GM23248 (cell line): ENCODE data around the gene GJA9. TPM values are rescaled to one million over a fixed set of nuclear protein-coding genes. Genes with fewer than 3 reads are reported as not detected.

Source experiments
- DNase-seq: peaks from one replicate; pipeline ENCODE4 v3.0.0-alpha.2; 2015
- H2AFZ ChIP-seq: fragments of 200-600 bp; sonication (generic); 2 replicates; pipeline ENCODE4 v1.6.1; 2016; ENCODE audit warnings: antibody characterized with exemption
- H3F3A ChIP-seq: fragments of 200-600 bp; sonication (generic); 2 replicates; pipeline ENCODE4 v1.6.1; 2016; ENCODE audit warnings: mild to moderate bottlenecking, antibody characterized with exemption, mixed run types; ENCODE audit not compliant: insufficient read depth
- H3K27ac ChIP-seq: fragments of 200-600 bp; sonication (generic); 2 replicates; pipeline ENCODE4 v1.5.1; 2016; ENCODE audit warnings: mild to moderate bottlenecking
- H3K27me3 ChIP-seq: fragments of 200-600 bp; sonication (generic); replicated peaks from 2 replicates; pipeline ENCODE4 v1.6.1; 2016; ENCODE audit warnings: mild to moderate bottlenecking; ENCODE audit not compliant: insufficient read depth
- H3K36me3 ChIP-seq: fragments of 200-600 bp; sonication (generic); 2 replicates; pipeline ENCODE4 v1.6.1; 2016; ENCODE audit warnings: low read depth, mild to moderate bottlenecking
- H3K4me1 ChIP-seq: fragments of 200-600 bp; sonication (generic); 2 replicates; pipeline ENCODE4 v1.6.1; 2016; ENCODE audit warnings: mild to moderate bottlenecking; ENCODE audit not compliant: insufficient read depth
- H3K4me2 ChIP-seq: fragments of 200-600 bp; sonication (generic); one replicate; pipeline ENCODE4 v1.6.1; 2016; ENCODE audit warnings: mild to moderate bottlenecking; ENCODE audit not compliant: unreplicated experiment
- H3K4me3 ChIP-seq: fragments of 200-600 bp; sonication (generic); 2 replicates; pipeline ENCODE4 v1.5.1; 2016; ENCODE audit warnings: mild to moderate bottlenecking
- H3K79me2 ChIP-seq: fragments of 200-600 bp; sonication (generic); 2 replicates; pipeline ENCODE4 v1.6.1; 2016; ENCODE audit warnings: mild to moderate bottlenecking; ENCODE audit not compliant: insufficient read depth
- H3K9ac ChIP-seq: fragments of 200-600 bp; sonication (generic); 2 replicates; pipeline ENCODE4 v1.6.1; 2016; ENCODE audit warnings: mild to moderate bottlenecking
- H3K9me2 ChIP-seq: fragments of 200-600 bp; sonication (generic); 2 replicates; pipeline ENCODE4 v1.6.1; 2016; ENCODE audit warnings: mixed run types, mild to moderate bottlenecking, moderate library complexity; ENCODE audit not compliant: insufficient read depth
- H3K9me3 ChIP-seq: fragments of 200-600 bp; sonication (generic); one replicate; pipeline ENCODE4 v1.6.1; 2017; ENCODE audit warnings: low read depth
- H4K20me1 ChIP-seq: fragments of 200-600 bp; sonication (generic); 2 replicates; pipeline ENCODE4 v1.6.0; 2016; ENCODE audit not compliant: insufficient read depth
- EZH2 ChIP-seq: fragments of 200-600 bp; sonication (generic); IDR thresholded peaks from 2 replicates; pipeline ENCODE4 v1.6.1; 2018; ENCODE audit warnings: antibody characterized with exemption, mild to moderate bottlenecking; ENCODE audit not compliant: insufficient read depth, poor library complexity, severe bottlenecking
- EZH2phosphoT487 ChIP-seq: fragments of 200-600 bp; sonication (generic); IDR thresholded peaks from 2 replicates; pipeline ENCODE4 v1.6.1; 2018; ENCODE audit warnings: antibody characterized with exemption, moderate library complexity, mild to moderate bottlenecking, low read depth; ENCODE audit not compliant: insufficient read depth
- WGBS, 2 experiments: methylation state at CpG; one replicate each; pipeline ENCODE4 v1.1.6; 2015 to 2017; ENCODE audit warnings: low lambda C conversion rate in 2 of 2, low coverage in 1 of 2; ENCODE audit errors: missing lambda C conversion rate in 2 of 2; 5-methylcytosine and 5-hydroxymethylcytosine counted together
- in situ Hi-C: fragments of 300-500 bp; cut with MboI; formaldehyde crosslinking; loops from 2 replicates; pipeline ENCODE4 v1.15.0; 2020
- polyA plus RNA-seq: library from polyadenylated mRNA; unstranded; fragments of >200 nt; fragmentation: Nextera tagmentation; extraction: Ambion mirVana; gene quantifications from 2 replicates; pipeline ENCODE4 v1.2.1, GENCODE V29; 2016
- total RNA-seq: library from RNA; depleted of rRNA; stranded (reverse); fragments of >200 nt; shearing (Covaris generic); gene quantifications from 2 replicates; pipeline ENCODE4 v1.2.3, GENCODE V29; 2014

GJA9 gene
- total and polyA plus RNA-seq, 2 experiments from 2014 or later, result 0.11 TPM; not detected in 1

DNA sequence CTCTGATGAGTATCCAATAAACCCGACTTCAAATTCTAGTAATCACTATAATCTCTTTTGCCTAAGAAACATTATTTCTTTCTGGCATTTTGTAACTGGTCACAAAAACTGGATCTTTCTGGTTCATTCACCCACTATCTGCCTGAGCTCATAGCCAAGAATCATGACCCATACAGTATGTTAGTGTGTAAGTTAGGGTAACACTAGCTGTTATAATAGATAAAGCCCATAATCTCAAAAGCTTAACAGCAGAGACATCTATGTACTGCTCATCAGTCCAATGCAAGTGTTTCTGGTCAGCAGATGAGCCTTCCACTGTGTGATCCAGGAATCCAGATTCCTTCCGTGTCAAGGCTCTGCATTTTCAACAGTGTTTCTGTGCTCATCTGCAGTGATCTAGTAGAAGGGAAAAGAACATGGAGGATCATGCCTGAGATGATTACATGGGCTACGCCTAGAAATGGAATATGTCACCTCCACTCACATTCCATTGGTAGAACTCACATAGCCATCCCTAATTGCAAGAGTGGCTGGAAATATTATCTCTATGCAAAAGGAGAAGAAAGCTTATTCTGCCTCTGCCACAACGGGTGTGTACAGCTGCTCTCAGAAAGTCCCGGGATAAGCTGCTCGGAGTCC lies 49.5 kb downstream of the GJA9 start:
- Histone ChIP-seq H2AFZ (no peak overlapping the region), H3F3A (peaks cover 8% of the 10 kb centered on the region; the same call in 1 of the 2 replicates), H3K9ac (no peak overlapping the region), H3K9me3 (no peaks in the 10 kb centered on the region), H3K4me2 (no peak overlapping the region), H3K9me2 (no peaks in the 10 kb centered on the region), H3K4me3 (no peak overlapping the region), H3K4me1 (no peaks in the 10 kb centered on the region), H3K79me2 (no peaks in the 10 kb centered on the region), H4K20me1 (no peaks in the 10 kb centered on the region), H3K27ac (no peak overlapping the region), H3K36me3 (no peaks in the 10 kb centered on the region), H3K27me3 (peaks cover 39% of the 10 kb centered on the region)
- TF ChIP-seq EZH2, result no peak
- TF ChIP-seq EZH2phosphoT487, result no peak
- in situ Hi-C loops, result no loop called here
- DNase-seq, result peak; percentile 30
- 58 to 69% methylated on average over 6 of the region's 6 CpGs for WGBS, 2 experiments

- H3K9me2 ChIP-seq, result no peaks in the 10 kb centered on the region
- H2AFZ ChIP-seq, result no peak overlapping the region
- H3F3A ChIP-seq, result no peaks in the 10 kb centered on the region
- no peak overlapping the region for H3K27ac ChIP-seq
- no peak overlapping the region for H3K9ac ChIP-seq
- H4K20me1 ChIP-seq, result no peaks in the 10 kb centered on the region
- in situ Hi-C loops, result loop anchor here (10.0 kb wide), 1 partner anchor 805 kb away; no protein-coding TSS in a partner anchor
- no peaks in the 10 kb centered on the region for H3K9me3 ChIP-seq
- no peak for TF ChIP-seq EZH2phosphoT487
- no peak for TF ChIP-seq EZH2
- H3K79me2 ChIP-seq, result no peaks in the 10 kb centered on the region
- H3K36me3 ChIP-seq, result no peaks in the 10 kb centered on the region
- peaks cover 48% of the 10 kb centered on the region for H3K27me3 ChIP-seq
- no peak overlapping the region for H3K4me3 ChIP-seq
- WGBS, 2 experiments, result 33 to 54% methylated on average over 1 of the region's 1 CpG
- no peak overlapping the region for H3K4me2 ChIP-seq
- no peak for DNase-seq
- H3K4me1 ChIP-seq, result no peaks in the 10 kb centered on the region
Observed at GRCh38 chr1:38829368-38829767, 52.0 kb downstream of the GJA9 start.

DNA sequence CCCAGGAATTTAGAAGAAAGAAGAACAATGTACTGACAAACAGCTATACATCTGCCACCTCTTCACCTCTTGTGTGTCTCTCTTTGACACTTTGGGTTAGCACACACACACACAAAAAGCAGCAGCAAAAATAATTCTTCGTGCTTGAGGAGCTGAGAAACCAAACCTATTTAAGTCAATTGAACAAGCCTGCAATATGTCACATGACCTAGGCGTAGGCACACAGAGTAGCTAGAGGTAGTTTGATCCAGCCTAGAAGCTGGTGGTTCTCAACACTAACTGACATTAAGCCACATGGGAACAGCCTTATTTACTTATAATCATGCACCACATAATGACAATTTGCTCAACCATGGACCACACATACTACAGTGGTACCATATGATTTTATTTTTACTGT lies 54.1 kb downstream of the GJA9 start:
- peaks cover 53% of the 10 kb centered on the region for H3K27me3 ChIP-seq
- 48 to 53% methylated on average over 2 of the region's 2 CpGs for WGBS, 2 experiments
- no peak for DNase-seq
- no peak overlapping the region for H2AFZ ChIP-seq
- no peaks in the 10 kb centered on the region for H3K9me2 ChIP-seq
- no peaks in the 10 kb centered on the region for H4K20me1 ChIP-seq
- no peaks in the 10 kb centered on the region for H3K79me2 ChIP-seq
- H3K9me3 ChIP-seq, result no peaks in the 10 kb centered on the region
- H3K9ac ChIP-seq, result no peak overlapping the region
- H3K4me1 ChIP-seq, result no peaks in the 10 kb centered on the region
- in situ Hi-C loops, result loop anchor here (10.0 kb wide), 1 partner anchor 803 kb away; no protein-coding TSS in a partner anchor
- H3K27ac ChIP-seq, result no peak overlapping the region
- no peaks in the 10 kb centered on the region for H3K36me3 ChIP-seq
- H3K4me2 ChIP-seq, result no peak overlapping the region
- no peaks in the 10 kb centered on the region for H3F3A ChIP-seq
- TF ChIP-seq EZH2 (no peak), EZH2phosphoT487 (no peak)
- H3K4me3 ChIP-seq, result no peak overlapping the region

DNA sequence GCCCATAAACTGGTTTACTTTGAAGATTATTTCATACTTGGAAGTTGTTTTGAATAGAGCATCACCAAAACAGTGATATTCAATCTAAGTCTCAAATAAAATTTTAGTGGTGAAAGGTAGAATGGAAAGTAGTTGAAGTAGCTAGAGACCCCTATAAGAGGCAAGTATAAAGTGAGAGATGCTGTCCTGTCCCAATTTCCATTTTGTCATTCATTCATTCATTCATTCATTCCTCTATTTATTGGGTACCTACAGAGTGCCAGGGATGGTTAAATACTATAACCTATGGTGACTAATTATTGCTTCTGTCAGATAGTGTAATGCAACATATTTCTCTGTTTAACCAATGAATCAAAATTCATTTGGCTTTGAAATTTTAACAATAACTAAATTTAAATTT lies 54.5 kb downstream of the GJA9 start:
- Histone ChIP-seq H3K9me3 (no peaks in the 10 kb centered on the region), H3K79me2 (no peaks in the 10 kb centered on the region), H3K4me1 (no peaks in the 10 kb centered on the region), H3K4me3 (no peak overlapping the region), H3K27me3 (peaks cover 53% of the 10 kb centered on the region), H3K36me3 (no peaks in the 10 kb centered on the region), H3K9me2 (no peaks in the 10 kb centered on the region), H4K20me1 (no peaks in the 10 kb centered on the region), H3F3A (no peaks in the 10 kb centered on the region), H3K4me2 (no peak overlapping the region), H2AFZ (no peak overlapping the region), H3K9ac (no peak overlapping the region), H3K27ac (no peak overlapping the region)
- TF ChIP-seq EZH2phosphoT487 (no peak), EZH2 (no peak)
- in situ Hi-C loops, result loop anchor here (10.0 kb wide), 1 partner anchor 802 kb away; no protein-coding TSS in a partner anchor
- no peak for DNase-seq
